Measurements from ENCODE around the gene ABLIM3. TPM values are rescaled to one million over a fixed set of nuclear protein-coding genes. Genes with fewer than 3 reads are reported as not detected.

The ABLIM3 gene
- total and polyA plus RNA-seq, 2 of the 8 experiments (the other 6 are each of a cell fraction or from before 2014, with no cell fraction given) = 0.36 to 0.56 TPM

GRCh38 chr5:149265068-149265465 lies 123.8 kb downstream of the ABLIM3 start (continued):
- TF ChIP-seq RNF2 (IDR thresholded peaks at IDR 0.05; ENCODE audit: borderline replicate concordance, low read depth, low read length, missing control alignments, poor library complexity, severe bottlenecking) (no peak), POU5F1 (IDR thresholded peaks at IDR 0.05; ENCODE audit: low read depth, low read length) (no peak), ATF2 (IDR thresholded peaks at IDR 0.05; ENCODE audit: low read length) (no peak)
